Psoas muscle (tissue), 8 donors: ENCODE results near the gene AP4E1. TPM values are rescaled to one million over a fixed set of nuclear protein-coding genes. Genes with fewer than 3 reads are reported as not detected.

Experiments used
- ATAC-seq, 4 donors: fragments of 200-7000 bp; cut with Tn5 transposase; one replicate each; pipeline ENCODE4 v1.9.1; 2020; ENCODE audit warnings: moderate library complexity in 3 of 4, mild to moderate bottlenecking in 2 of 4
- DNase-seq, 2 donors: peaks; one replicate each; pipeline ENCODE4 v3.0.0-alpha.2; 2020
- H3K27ac ChIP-seq: fragments of 200-600 bp; one replicate; pipeline ENCODE4 v1.8.0; 2022
- H3K27me3 ChIP-seq, 3 donors: fragments of 200-600 bp in 1 of 3; one replicate each; pipeline versions ENCODE4 v1.6.1 to v1.8.0; 2013 to 2022; ENCODE audit warnings: low read length in 2 of 3, mild to moderate bottlenecking in 2 of 3, moderate library complexity in 1 of 3; ENCODE audit not compliant: insufficient read depth in 3 of 3
- H3K36me3 ChIP-seq, 2 donors: fragments of 200-600 bp in 1 of 2; one replicate each; pipeline versions ENCODE4 v1.6.1 to v1.8.0; 2013 to 2022; ENCODE audit warnings: low read depth in 1 of 2, mild to moderate bottlenecking in 1 of 2, moderate library complexity in 1 of 2; ENCODE audit not compliant: insufficient read depth in 1 of 2
- H3K4me1 ChIP-seq: fragments of 200-600 bp; one replicate; pipeline ENCODE4 v1.8.0; 2022
- H3K4me3 ChIP-seq: fragments of 200-600 bp; one replicate; pipeline ENCODE4 v1.8.0; 2022; ENCODE audit warnings: mild to moderate bottlenecking
- H3K9me3 ChIP-seq: fragments of 200-600 bp; one replicate; pipeline ENCODE4 v1.8.0; 2022
- CTCF ChIP-seq: fragments of 200-600 bp; IDR thresholded peaks from one replicate; pipeline ENCODE4 v1.8.0; 2022; ENCODE audit warnings: antibody characterized with exemption
- WGBS, 3 donors: extraction: QIAGEN DNeasy Blood & Tissue Kit; methylation state at CpG; one replicate each; pipeline versions ENCODE4 v1.1.6 to v1.1.7; 2013; 5-methylcytosine and 5-hydroxymethylcytosine counted together
- intact Hi-C, 2 donors: fragments of 100-400 bp; cut with DNase I; formaldehyde crosslinking; loops; one replicate each; pipeline versions ENCODE4 v1.11.0 to v1.14.2; 2022
- polyA plus RNA-seq, 3 donors: library from polyadenylated mRNA; stranded (reverse); fragments of 200-250 nt; gene quantifications; one replicate each; pipeline ENCODE4 v1.2.3, GENCODE V29; 2013
- total RNA-seq, 4 donors: library from RNA; stranded (reverse); fragmentation: NEBNext Ultra II Directional in 2 of 4; extraction: Animal tissue kit (Norgen Biotek cat#: 25700) in 2 of 4; gene quantifications; one replicate each; pipeline versions ENCODE4 v1.2.1 to v1.2.4, GENCODE V29; 2021 to 2023
- donor health status: healthy with polysubstance abuse.
- donor health status: DM: no; HTN: no; CAD: no; lungs with moderate emphysema.
- donor health status: Bipolar disorder and iron deficiency.
- donor health status: healthy.
- donor health status: DM: yes; HTN: yes; CAD: no.
- donor health status: DM: no; HTN: no; CAD: no.
- donor health status: DM: no; HTN: no; CAD: no.
- donor health status: DM: yes; HTN: yes; CAD: no.

Gene AP4E1
- total and polyA plus RNA-seq, 7 donors: 4.4 to 16.6 (median 11.9) TPM

- 89 to 95% (median 92%) methylated on average over 1 of the region's 1 CpG for WGBS, 3 donors
- Histone ChIP-seq H3K27ac (no peak overlapping the region), H3K4me3 (no peak overlapping the region), H3K27me3 (no peaks in the 10 kb centered on the region), H3K9me3 (no peaks in the 10 kb centered on the region), H3K4me1 (no peaks in the 10 kb centered on the region), H3K36me3 (peaks cover 0 to 53% of the 10 kb centered on the region in 2 donors)
- no peak for ATAC-seq
- no peak for TF ChIP-seq CTCF
- intact Hi-C loops: no loop called here
- no peak for DNase-seq
These were observed 98.0 kb downstream of the AP4E1 start for GRCh38 chr15:51006336-51006985.

- H3K9me3 ChIP-seq: no peaks in the 10 kb centered on the region
- 79 to 94% (median 92%) methylated on average over 4 of the region's 4 CpGs for WGBS, 3 donors
- H3K27me3 ChIP-seq: no peaks in the 10 kb centered on the region
- H3K36me3 ChIP-seq: peaks cover 0 to 46% of the 10 kb centered on the region in 2 donors
- no peaks in the 10 kb centered on the region for H3K4me1 ChIP-seq
- H3K4me3 ChIP-seq: no peak overlapping the region
- H3K27ac ChIP-seq: no peak overlapping the region
- DNase-seq: no peak
- no peak for ATAC-seq
- TF ChIP-seq CTCF: no peak
- intact Hi-C loops: no loop called here
These were observed 98.7 kb downstream of the AP4E1 start for GRCh38 chr15:51007131-51007666.

- 34 to 56% (median 50%) methylated on average over 1 of the region's 1 CpG for WGBS, 3 donors
- no peaks in the 10 kb centered on the region for H3K9me3 ChIP-seq
- no peak for ATAC-seq
- intact Hi-C loops: no loop called here
- DNase-seq: no peak
- H3K4me1 ChIP-seq: no peaks in the 10 kb centered on the region
- no peak for TF ChIP-seq CTCF
- no peaks in the 10 kb centered on the region for H3K27me3 ChIP-seq
- no peak overlapping the region for H3K27ac ChIP-seq
- no peak overlapping the region for H3K4me3 ChIP-seq
- peaks cover 0 to 8% of the 10 kb centered on the region in 2 donors for H3K36me3 ChIP-seq
These were observed 102.7 kb downstream of the AP4E1 start for GRCh38 chr15:51011212-51011611.

- Histone ChIP-seq H3K27ac (no peak overlapping the region), H3K4me3 (no peak overlapping the region), H3K36me3 (no peaks in the 10 kb centered on the region), H3K27me3 (no peaks in the 10 kb centered on the region), H3K4me1 (no peaks in the 10 kb centered on the region), H3K9me3 (peaks cover 5% of the 10 kb centered on the region)
- ATAC-seq (no peak), DNase-seq (no peak)
- 62 to 75% (median 71%) methylated on average over 1 of the region's 1 CpG for WGBS, 3 donors
- intact Hi-C loops: no loop called here
- no peak for TF ChIP-seq CTCF
These were observed 108.1 kb downstream of the AP4E1 start for GRCh38 chr15:51016615-51017014.

- H3K9me3 ChIP-seq: peaks cover 5% of the 10 kb centered on the region
- H3K4me3 ChIP-seq: no peak overlapping the region
- peaks cover 11% of the 10 kb centered on the region for H3K4me1 ChIP-seq
- no peaks in the 10 kb centered on the region for H3K36me3 ChIP-seq
- TF ChIP-seq CTCF: no peak
- intact Hi-C loops: no loop called here
- ATAC-seq: no peak
- no peak for DNase-seq
- no peaks in the 10 kb centered on the region for H3K27me3 ChIP-seq
- no peak overlapping the region for H3K27ac ChIP-seq
These were observed 113.7 kb downstream of the AP4E1 start for GRCh38 chr15:51022206-51022605.
